GM23248 (cell line): ENCODE results near the gene CXCR5.

Experiments
- EZH2 ChIP-seq: fragments of 200-600 bp; sonication (generic); IDR thresholded peaks from 2 replicates; pipeline ENCODE4 v1.6.1; 2018; ENCODE audit warnings: antibody characterized with exemption, mild to moderate bottlenecking; ENCODE audit not compliant: insufficient read depth, poor library complexity, severe bottlenecking
- EZH2phosphoT487 ChIP-seq: fragments of 200-600 bp; sonication (generic); IDR thresholded peaks from 2 replicates; pipeline ENCODE4 v1.6.1; 2018; ENCODE audit warnings: antibody characterized with exemption, moderate library complexity, mild to moderate bottlenecking, low read depth; ENCODE audit not compliant: insufficient read depth

- TF ChIP-seq EZH2phosphoT487 (no peak), EZH2 (no peak)
Measured at GRCh38 chr11:118892514-118892913, 8.8 kb downstream of the CXCR5 start.
